B cell (primary cell): ENCODE data around the gene LRRC32.

Experiments
- EZH2 ChIP-seq: IDR thresholded peaks from 2 replicates; pipeline ENCODE4 v1.6.1; 2012; ENCODE audit warnings: borderline replicate concordance, low read depth, mild to moderate bottlenecking, moderate library complexity, low read length; ENCODE audit not compliant: insufficient read depth, poor library complexity, severe bottlenecking
- TF ChIP-seq, protein P1 (sequence below): fragments of 200-600 bp; IDR thresholded peaks from one replicate; pipeline ENCODE4 v1.8.0; 2022; ENCODE audit warnings: antibody characterized with exemption, mild to moderate bottlenecking

DNA sequence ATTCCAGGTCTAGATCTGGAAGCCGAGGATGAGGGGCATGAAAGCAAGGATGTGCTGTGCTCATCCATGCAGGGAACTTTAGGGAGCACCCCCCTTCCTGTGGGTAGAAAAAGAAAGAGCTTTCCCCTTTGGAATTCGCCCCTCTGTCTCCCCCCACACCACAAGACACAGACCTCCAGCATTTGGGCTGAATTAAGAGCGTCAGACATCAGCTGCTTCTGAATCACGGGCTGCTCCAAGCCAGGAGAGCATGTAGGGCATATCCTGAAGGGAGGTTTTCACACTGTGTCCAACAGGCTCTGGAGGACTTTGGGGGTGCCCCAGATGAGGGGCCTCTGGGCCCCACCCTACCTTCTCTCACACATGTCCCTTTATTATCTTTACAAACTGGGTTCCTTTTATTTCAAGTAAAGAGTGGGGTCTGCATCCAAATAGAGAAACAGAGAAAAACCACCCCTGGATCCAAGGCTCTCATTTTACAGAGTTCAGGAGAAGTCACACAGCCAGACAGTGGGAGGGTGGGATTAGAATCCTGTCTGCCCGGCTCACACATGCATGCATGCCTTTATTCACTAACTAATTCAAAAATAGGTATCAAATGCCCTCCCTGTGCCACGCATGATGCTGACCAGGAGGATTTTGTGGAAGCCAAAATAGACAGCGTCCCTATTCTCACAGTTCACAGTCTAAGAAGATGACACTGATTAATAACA lies 52.8 kb downstream of the LRRC32 start:
- no peak for TF ChIP-seq EZH2
- TF ChIP-seq, protein P1, sequence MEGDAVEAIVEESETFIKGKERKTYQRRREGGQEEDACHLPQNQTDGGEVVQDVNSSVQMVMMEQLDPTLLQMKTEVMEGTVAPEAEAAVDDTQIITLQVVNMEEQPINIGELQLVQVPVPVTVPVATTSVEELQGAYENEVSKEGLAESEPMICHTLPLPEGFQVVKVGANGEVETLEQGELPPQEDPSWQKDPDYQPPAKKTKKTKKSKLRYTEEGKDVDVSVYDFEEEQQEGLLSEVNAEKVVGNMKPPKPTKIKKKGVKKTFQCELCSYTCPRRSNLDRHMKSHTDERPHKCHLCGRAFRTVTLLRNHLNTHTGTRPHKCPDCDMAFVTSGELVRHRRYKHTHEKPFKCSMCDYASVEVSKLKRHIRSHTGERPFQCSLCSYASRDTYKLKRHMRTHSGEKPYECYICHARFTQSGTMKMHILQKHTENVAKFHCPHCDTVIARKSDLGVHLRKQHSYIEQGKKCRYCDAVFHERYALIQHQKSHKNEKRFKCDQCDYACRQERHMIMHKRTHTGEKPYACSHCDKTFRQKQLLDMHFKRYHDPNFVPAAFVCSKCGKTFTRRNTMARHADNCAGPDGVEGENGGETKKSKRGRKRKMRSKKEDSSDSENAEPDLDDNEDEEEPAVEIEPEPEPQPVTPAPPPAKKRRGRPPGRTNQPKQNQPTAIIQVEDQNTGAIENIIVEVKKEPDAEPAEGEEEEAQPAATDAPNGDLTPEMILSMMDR, result no peak
